Measurements from ENCODE around the gene OR52L1.
A peak's percentile ranks its signal among the peaks of the same experiment; 100 is the strongest.
"Not testable (repeated sequence)": the region's sequence is repeated elsewhere in the genome, so short reads cannot be mapped to it uniquely, and the experiment has no call there.

The OR52L1 gene

GRCh38 chr11:5986885-5987284 lies at the start of gene OR52L1:
OR52L1 (minus strand) TSS chr11:5986985; CDS start chr11:5986930, 55 bp downstream.
- DNase-seq (ENCODE audit: low read depth) = no peak

GRCh38 chr11:6030708-6031405 lies 44.1 kb upstream of the OR52L1 start, which contains the start of gene OR56A1:
OR56A1 (minus strand) TSS chr11:6030758; CDS start chr11:6027692, 3,066 bp downstream.
- DNase-seq (ENCODE audit: low read depth) = no peak

DNA sequence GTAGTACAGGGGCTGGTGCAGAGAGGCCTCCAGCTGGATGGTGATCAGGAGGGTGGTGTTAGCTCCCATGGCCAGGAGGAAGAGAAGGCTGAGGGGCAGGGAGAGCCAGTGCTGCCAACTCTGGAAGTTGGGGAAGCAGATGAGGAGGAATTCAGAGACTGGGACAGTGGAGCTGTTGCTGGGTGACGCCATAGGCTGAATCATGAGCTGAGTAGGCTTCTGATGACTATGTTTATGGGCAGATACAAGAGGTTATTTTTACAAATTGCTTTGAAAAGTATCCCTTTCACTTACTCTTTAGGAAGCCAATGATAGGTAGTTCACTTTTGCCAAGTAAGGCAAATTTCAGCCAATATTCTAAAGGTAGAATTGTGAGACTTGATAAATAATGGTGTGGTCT lies 40.7 kb upstream of the OR52L1 start:
- peak; percentile 39 for DNase-seq (ENCODE audit: low read depth)

GRCh38 chr11:6025056-6025455 lies 38.3 kb upstream of the OR52L1 start:
- DNase-seq (ENCODE audit: low read depth) = no peak

GRCh38 chr11:6022956-6023355 lies 36.2 kb upstream of the OR52L1 start:
- DNase-seq (ENCODE audit: low read depth) = peak; percentile 50

GRCh38 chr11:6013042-6013441 lies 26.3 kb upstream of the OR52L1 start:
- no peak for DNase-seq (ENCODE audit: low read depth)

DNA sequence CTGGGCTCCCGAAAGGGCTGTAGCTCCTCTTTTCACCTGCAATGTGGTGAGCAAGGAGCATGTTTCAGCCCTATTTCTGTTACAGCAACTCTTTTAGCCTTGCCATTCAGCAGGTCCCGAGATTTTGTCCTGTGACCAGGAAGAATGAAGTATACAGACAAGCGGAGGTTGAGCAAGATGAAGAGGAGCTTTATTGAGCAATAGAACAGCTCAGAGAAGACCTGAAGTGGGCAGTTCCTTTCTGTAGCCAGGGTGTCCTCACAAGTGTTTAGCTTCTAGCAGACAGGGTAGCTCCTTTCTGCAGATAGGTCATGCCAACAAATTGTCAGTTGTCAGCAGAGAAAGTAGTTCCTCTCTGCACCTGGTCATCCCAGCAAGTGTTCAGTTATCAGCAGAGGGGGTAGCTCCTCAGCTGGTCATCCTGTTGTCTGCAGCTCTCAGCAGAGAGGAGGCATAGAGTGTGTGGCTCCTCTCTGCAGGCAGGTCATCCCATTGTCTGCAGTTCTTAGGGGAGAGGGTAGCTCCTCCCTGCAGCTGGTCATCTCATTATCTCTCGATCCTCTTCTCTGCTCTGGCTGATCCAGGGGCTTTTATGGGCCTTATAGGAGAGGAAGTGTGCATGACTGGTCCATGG lies 25.4 kb upstream of the OR52L1 start:
- DNase-seq (ENCODE audit: low read depth) = no peak

DNA sequence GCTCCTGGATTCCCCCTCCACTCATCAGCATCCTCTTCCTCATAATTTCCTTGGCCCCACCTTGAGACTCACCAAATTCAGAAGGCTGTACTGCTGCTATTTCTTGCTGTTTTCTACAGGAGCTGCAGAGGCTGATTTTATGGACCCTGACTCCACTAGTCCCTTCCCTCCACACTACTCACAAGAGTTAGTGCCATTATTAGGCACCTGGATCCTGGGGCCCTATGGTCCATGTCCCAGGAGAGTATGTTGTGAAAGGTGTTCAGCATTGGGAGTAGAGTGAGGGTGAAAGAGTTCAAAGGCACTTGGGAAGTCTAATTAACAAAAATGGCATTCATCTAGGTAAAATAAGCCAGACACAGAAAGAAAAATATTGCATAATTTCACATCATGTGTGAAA lies 20.1 kb upstream of the OR52L1 start, which contains the start of gene OR56A4:
TSS of gene OR56A4 (minus strand) at position 101 of the 400 bp plus-strand sequence. CDS start 3,954 bp downstream, outside the sequence.
- no peak for DNase-seq (ENCODE audit: low read depth)

DNA sequence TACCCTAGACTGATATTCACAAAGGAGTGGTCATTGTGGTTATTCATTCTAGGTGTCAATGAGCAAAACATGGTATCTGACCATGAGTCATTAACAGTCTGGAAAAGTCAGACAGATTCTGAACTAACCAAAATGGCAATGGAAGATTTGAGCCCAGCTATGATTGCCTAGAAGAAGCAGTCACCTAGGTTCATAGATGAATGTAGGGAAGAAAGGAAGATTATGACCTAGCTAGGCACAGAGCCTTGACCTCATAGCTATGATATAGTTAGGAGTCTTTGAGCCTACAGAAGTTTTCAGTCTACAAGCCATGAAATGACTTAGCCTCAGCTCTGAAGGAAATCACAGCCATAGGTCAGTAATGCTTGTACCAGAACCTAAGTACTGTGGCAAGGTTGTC lies 19.6 kb upstream of the OR52L1 start:
- no peak for DNase-seq (ENCODE audit: low read depth)

DNA sequence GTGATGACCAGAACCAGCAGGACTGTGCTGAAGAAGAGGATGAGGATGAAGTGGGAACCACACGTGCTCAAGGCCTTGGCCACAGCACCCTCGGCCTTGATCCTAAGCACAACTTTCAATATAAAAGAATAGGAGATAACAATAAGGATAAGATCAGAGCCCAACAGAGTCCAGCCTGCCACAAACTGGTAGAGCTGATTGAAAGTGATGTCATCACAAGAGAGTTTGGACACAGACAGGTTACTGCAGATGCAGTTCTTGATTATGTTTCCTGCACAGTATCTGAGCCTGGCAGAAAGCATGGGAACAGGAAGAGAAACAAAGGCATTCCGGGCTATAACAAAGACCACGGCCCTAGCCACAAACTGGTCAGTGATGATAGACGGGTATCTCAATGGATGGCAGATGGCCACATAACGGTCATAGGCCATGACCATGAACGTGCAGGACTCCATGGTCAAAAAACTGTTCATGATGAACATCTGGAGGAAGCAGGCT lies 15.5 kb upstream of the OR52L1 start:
- DNase-seq (ENCODE audit: low read depth) = no peak

DNA sequence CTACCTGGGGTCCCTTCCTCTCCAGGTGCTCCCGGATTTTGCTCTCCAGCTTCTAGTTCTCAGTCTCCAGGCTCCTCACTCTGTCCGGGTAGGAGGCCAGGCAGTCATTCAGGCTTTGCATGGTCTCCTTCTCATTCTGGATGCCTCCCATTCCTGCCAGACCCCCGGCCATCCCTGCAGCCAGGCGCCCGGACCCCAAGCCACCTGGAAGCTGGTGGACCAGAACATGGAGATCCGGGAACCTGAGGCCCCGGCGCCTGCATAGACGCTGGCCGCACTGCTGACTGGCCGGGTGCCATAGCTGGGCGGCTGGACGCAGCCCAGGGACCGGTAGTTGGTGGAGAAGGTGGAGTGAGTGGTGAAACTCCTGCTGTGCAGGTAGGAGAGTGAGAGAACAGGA lies 8.0 kb upstream of the OR52L1 start:
- DNase-seq (ENCODE audit: low read depth) = no peak

- peak; percentile 46 for DNase-seq (ENCODE audit: low read depth)
These were observed 5.9 kb upstream of the OR52L1 start for GRCh38 chr11:5992604-5993251.

GRCh38 chr11:5992150-5992549 lies 5.4 kb upstream of the OR52L1 start:
- no peak for DNase-seq (ENCODE audit: low read depth)

GRCh38 chr11:5989203-5989602 lies 2.4 kb upstream of the OR52L1 start:
- DNase-seq (ENCODE audit: low read depth) = no peak

GRCh38 chr11:5983443-5983842 lies 3.3 kb downstream of the OR52L1 start:
- peak; percentile 3 for DNase-seq (ENCODE audit: low read depth)

DNA sequence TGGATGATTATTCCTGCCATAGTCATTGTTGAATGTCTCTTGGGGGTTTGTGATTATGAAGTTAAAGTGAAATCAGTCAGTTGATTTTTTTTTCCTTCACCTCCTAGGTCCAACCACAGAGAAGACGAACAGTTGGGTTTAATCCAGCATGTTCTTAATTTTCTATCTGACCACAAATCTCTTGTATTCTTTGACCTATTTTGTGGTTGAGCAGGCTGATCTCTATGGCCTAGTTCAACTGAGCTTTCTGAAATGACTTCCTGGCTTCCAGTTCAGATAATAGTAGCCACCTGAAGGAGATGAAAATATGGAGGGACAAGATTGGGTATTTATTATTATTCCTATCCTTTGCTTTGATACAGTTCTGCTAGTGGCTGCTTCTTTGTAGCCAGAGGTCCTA lies 13.3 kb downstream of the OR52L1 start:
- no peak for DNase-seq (ENCODE audit: low read depth)

DNA sequence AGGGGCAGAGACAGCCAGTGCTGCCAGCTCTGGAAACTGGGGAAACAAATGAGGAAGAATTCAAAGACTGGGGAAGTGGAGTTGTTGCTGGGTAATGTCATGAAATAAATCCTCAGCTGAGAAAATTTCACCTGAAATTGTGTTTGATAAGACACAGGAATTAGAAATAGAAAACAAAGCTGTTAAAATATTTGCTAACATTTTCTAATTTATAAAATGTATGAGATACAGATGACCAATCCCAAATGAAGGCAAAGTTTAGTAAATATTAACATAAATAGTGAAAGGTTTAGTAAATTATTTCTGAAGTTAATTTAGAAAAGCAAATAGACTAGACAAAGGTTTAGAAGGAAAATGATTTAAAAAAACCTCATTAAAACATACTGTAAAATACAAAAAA lies 18.4 kb downstream of the OR52L1 start, which contains the start of gene OR56A5:
TSS of gene OR56A5 (minus strand) at position 101 of the 400 bp plus-strand sequence. CDS start at position 101, 0 bp downstream.
- no peak for DNase-seq (ENCODE audit: low read depth)

DNA sequence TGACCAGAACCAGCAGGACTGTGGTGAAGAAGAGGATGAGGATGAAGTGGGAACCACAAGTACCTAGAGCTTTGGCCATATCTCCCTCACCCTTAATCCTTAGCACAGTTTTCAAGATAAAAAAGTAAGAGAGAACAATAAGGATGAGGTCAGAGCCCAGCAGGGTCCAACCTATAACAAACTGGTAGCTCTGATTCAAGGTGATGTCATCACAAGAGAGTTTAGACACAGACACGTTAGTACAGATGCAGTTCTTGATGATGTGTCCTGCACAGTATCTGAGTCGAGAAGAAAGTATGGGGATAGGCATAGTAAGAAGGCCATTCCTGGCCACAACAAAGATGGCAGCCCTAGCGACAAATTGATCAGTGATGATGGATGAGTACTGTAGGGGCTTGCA lies 19.1 kb downstream of the OR52L1 start:
- DNase-seq (ENCODE audit: low read depth) = peak; percentile 7

- no peak for DNase-seq (ENCODE audit: low read depth)
These were observed 19.8 kb downstream of the OR52L1 start for GRCh38 chr11:5966958-5967357.

DNA sequence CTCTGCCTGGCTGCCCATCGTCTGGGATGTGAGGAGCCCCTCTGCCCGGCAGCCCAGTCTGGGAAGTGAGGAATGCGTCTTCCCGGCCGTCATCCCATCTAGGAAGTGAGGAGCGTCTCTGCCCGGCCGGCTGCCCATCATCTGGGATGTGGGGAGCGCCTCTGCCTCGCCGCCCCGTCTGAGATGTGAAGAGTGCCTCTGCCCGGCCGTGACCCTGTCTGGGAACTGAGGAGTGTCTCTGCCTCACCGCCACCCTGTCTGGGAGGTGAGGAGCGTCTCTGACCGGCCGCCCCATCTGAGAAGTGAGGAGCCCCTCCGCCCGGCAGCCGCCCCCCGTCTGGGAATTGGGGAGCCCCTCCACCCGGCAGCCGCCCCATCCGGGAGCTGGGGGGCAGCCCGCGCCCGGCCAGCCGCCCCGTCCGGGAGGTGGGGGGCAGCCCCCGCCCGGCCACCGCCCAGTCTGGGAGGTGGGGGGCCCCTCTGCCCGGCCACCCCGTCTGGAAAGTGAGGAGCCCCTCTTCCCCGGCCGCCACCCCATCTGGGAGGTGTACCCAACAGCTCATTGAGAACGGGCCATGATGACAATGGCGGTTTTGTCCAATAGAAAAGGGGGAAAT lies 26.0 kb downstream of the OR52L1 start:
- DNase-seq (ENCODE audit: low read depth) = not testable (repeated sequence)

GRCh38 chr11:5955586-5955985 lies 31.2 kb downstream of the OR52L1 start:
- no peak for DNase-seq (ENCODE audit: low read depth)

DNA sequence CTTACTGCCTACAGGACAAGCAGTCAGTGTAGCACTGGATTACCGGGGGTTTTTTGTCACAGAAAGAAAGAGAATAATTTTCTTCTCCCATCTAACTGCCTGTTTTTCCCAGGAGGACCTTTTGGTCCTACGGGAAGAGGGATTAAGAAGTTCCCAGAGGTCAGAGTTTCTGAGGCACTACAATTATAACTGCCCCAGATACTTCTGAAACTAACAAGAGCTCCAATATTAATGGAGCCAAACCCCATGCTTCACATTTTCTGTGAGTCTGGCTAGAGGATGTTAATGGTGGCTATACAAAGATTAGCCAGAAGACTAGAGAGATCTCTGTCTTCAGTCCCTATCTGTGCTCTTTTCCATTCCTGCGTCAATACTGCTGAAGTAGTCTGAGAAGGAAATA lies 44.8 kb downstream of the OR52L1 start, which contains the start of gene OR56A3:
TSS of gene OR56A3 (plus strand) at position 301 of the 400 bp plus-strand sequence. CDS start 5,096 bp downstream, outside the sequence.
- DNase-seq (ENCODE audit: low read depth) = no peak
